LNCAP (cell line): Measurements from ENCODE around the gene TNFRSF19.

Experiments
- TF ChIP-seq, protein P1 (sequence below): fragments of 450-650 bp; IDR thresholded peaks from 2 replicates; pipeline ENCODE4 v1.5.1; 2017; ENCODE audit warnings: mild to moderate bottlenecking

Gene TNFRSF19, protein sequence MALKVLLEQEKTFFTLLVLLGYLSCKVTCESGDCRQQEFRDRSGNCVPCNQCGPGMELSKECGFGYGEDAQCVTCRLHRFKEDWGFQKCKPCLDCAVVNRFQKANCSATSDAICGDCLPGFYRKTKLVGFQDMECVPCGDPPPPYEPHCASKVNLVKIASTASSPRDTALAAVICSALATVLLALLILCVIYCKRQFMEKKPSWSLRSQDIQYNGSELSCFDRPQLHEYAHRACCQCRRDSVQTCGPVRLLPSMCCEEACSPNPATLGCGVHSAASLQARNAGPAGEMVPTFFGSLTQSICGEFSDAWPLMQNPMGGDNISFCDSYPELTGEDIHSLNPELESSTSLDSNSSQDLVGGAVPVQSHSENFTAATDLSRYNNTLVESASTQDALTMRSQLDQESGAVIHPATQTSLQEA

DNA sequence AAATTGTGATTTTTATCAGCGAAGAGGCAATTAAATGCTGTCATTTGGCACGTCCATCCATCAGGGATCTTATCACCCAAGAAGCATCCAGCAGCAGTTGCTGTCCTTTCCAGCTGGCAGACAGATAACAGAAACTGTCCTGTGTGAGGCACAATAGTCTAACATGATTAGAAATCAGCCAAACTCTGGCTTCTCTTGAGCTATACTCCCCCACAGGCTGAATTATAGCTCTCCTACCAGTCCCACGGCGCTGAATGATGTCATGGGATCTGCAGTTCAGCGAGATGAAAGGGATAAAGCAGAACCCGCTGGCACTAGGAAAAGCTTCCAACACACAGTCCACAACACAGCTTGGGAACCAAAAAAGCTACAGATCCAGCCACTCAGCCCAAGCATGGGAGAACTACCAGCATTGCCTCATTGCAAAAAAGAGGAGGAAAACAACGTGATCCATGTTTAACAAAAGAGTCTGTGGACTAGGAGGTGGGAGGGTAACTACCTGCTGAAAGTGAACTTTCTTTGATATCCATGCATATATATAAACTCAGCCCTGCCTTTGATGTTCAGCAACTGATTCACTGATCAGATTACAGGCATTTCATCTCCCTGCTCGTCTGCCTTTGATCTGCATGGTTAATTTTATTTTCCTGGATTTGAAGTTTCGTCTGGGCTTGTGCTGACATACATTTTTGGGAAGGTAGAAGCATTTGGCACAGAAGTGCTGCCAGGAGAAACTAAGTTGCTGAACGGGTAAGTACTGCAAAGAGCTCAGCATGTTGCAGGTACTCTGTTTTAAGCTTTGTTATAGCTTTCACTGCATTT, at the start of gene TNFRSF19:
TSS of gene TNFRSF19 (plus strand) at position 314 of the 822 bp plus-strand sequence. CDS start 19,772 bp downstream, outside the sequence.
- TF ChIP-seq, protein P1, sequence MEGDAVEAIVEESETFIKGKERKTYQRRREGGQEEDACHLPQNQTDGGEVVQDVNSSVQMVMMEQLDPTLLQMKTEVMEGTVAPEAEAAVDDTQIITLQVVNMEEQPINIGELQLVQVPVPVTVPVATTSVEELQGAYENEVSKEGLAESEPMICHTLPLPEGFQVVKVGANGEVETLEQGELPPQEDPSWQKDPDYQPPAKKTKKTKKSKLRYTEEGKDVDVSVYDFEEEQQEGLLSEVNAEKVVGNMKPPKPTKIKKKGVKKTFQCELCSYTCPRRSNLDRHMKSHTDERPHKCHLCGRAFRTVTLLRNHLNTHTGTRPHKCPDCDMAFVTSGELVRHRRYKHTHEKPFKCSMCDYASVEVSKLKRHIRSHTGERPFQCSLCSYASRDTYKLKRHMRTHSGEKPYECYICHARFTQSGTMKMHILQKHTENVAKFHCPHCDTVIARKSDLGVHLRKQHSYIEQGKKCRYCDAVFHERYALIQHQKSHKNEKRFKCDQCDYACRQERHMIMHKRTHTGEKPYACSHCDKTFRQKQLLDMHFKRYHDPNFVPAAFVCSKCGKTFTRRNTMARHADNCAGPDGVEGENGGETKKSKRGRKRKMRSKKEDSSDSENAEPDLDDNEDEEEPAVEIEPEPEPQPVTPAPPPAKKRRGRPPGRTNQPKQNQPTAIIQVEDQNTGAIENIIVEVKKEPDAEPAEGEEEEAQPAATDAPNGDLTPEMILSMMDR, result no peak

DNA sequence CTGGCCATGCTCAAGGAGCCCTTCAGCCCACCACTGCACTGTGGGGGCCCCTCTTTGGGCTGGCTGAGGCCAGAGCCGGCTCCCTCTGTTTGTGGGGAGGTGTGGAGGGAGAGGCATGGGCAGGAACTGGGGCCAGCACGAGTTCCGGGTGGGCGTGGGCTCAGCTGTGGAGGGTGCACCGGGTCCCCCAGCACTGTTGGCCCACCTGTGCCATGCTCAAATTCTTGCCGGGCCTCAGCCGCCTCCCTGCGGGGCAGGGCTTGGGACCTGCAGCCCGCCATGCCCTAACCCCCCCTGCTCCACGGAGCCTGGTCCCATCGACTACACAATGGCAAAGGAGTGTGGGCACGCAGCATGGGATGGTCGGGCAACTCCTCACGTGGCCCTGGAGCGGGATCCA, 38.8 kb upstream of the TNFRSF19 start:
- TF ChIP-seq, protein P1, result no peak

DNA sequence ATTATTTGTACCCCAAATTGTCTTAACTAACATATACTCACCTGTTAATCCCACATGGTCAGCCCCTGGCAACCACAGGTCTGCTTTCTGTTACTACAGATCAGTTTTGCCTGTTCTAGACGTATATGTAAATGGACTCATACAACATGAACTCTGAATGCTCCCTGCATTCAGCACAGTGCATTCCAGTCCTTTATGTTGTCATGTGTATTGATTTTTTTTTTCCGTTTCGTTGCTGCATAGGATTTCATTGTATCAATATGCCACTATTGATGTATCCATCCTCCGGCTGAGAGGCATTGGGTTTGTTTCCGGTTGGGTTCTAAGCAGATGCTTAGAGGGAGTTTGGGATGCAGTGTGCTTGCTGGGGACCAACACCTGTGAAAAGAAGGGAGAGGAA, 36.1 kb upstream of the TNFRSF19 start:
- TF ChIP-seq, protein P1, result no peak

DNA sequence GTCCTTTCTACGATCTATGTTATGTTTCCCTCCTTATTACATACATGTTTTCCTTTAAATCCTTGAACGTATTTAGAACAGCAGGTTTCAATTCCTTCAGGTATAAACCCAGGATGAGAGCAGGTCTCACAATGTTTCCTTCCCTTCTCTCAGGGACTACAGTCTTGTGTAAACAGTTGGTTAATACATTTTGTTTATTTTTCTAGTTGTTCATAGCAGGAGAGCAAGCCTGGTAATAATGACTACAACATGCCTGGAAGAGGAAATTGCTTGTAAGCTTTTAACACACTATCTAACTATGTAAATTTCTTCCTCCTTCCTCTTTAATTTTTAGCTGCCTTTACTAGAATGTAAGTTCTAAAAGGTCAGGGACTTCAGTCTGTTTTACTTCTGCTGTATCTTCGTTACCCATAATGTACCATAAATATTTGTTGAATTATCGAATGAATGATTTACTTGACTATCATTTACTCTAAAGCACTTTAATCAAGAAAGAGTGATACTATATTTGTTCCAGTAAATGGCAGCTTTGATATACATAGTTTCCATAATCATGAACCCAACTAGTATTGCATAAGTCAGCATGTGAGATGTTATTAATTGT, 28.9 kb upstream of the TNFRSF19 start:
- TF ChIP-seq, protein P1, result no peak

DNA sequence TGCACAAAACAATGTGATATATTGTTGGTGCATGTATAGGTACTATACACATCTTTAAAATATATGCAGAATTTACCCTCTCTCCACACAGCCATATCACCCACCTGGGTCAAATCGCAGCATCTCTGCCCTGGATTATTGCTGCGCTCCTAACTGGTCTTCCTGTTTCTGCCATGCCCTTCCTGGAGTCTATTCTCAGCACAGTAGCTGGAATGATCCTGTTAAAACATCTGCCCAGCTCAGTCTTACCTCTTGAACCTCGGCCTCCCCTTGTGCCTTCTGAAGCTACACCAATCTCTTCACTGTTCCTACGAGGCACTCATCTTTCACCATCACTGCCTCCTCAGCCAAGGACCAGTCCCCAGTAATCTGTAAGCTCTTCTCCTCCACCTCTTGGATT, 25.5 kb upstream of the TNFRSF19 start:
- TF ChIP-seq, protein P1, result no peak

DNA sequence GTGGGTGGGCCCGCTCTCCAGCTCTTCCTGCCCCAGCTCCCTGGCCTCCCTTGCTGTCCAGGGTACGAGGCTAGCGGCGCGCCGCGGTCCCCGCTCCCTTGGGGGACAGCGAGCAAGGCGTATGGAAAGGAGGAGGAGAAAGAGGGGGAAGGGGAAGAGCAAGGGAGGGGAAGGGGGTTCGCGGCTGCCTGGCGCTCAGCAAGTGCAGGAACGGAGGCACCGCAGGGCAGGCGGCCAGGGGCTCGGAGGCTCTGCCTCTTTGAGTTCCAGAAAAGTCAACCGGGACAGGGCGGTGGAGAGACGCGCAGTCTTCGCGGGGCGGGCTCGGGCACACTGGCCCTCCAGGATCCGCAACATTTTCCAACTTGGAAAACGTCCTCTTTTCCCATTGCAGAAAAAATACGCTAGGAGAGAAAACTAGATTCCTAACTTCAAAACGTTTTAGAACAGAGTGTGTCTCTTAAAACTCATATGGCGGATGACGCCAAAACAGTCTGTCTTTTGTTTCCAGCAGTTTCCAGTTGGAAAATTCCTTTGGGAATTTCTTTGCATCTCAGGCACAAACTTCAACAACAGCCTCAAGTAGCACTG, 23.1 kb upstream of the TNFRSF19 start:
- TF ChIP-seq, protein P1, result no peak

DNA sequence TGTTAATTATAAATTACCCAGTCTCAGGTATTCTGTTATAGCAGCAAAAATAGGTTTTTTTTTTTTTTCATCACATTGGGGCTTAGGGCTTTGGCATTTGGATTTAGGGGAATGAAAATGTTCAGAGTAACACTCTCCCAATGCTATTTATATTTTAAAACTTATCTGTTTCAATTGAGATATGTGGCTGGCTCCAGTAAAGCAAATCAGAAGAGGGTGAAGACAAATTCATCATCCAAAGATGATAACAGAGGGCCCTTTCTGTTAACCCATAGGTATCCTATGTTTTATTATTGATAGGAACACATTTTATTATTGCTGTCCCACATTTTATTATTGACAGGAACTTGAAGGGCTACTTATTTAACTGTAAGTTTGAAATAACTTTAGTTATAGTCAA, 20.5 kb upstream of the TNFRSF19 start:
- TF ChIP-seq, protein P1, result no peak
